GM21825 (cell line): ENCODE results near the gene NLRP1.

Experiments used
- ATAC-seq: cut with Tn5 transposase; IDR thresholded peaks from one replicate; pipeline ENCODE4 v1.9.1; 2021; ENCODE audit warnings: mild to moderate bottlenecking, moderate library complexity; ENCODE audit not compliant: unreplicated experiment

Gene NLRP1

GRCh38 chr17:5584383-5585286, at the start of gene NLRP1:
NLRP1 (minus strand) TSS chr17:5584509; CDS start chr17:5583957, 552 bp downstream.
- peak; percentile 76 for ATAC-seq

DNA sequence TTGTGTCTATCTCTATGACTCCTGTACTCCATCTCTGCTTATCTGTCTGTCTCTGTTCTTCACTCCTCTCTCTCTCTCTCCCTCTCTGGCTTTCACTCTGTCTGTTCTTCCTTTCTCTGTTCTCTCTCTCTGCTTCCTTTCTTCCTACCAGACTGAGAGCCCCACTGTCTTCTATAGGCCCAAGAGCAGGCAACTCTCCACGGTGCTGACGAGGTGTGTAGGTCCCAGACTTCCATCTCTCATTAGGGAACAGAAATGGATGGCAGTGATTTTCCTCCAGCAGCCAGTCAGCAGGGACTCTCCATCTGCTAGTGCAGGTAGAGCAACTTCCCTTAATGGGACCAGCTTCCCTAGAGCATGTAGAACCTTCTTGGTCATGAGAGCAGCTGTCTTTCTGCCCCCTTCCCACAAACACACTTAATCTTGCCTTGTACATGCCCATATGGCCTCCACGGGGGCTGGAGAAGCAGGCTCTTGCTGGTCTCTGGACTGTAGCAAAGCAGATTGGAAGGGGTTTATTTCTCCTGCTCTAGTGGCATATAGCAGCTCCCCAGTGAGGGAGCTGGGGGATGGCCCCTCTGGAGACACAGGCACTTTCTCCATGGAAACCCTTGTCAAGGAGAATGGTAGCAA, 47.8 kb upstream of the NLRP1 start:
- no peak for ATAC-seq

- no peak for ATAC-seq
Measured at GRCh38 chr17:5630434-5630833, 46.1 kb upstream of the NLRP1 start.

DNA sequence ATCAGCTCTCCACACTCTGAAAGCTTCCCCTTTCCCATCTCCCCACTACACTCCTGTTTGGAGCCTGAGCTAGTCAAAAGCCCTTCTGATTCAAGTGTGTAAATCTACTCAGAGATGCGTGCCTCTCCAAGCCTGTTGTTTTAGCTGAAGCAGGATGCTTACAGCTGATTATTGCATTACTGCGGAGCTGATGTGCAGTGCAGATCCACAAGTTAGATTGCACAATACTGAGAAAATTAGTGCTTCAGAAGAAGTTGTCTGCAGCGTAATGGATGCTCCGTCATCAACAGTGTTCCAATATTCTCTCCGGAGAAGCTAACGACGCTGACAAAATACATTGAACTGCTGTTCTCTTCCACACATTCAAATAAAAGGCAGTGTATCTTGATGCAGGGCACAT, 44.8 kb upstream of the NLRP1 start:
- ATAC-seq, result no peak

GRCh38 chr17:5628262-5628661, 44.0 kb upstream of the NLRP1 start:
- ATAC-seq, result no peak

DNA sequence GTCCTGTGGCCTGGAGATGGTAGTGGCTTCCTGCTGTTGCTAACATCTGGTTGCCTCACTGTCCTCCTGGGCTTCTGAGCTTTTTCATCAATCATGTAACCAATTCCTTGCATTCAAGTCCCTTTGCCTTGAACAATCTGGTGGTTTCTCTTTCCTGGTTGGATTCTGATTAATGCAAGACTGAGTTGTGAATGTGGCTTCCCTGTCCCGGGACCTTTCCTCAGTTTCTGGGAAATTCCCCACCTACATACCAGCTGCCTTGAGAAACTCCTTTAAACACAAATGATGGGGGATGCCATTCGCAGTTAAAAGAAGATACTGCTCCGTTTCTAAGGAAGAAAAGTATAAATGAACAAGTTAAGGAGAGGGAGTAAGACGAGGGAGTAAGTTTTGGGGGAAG, 39.9 kb upstream of the NLRP1 start:
- no peak for ATAC-seq

- ATAC-seq, result no peak
Measured at GRCh38 chr17:5621729-5622128, 37.4 kb upstream of the NLRP1 start.

- ATAC-seq, result no peak
Measured at GRCh38 chr17:5621026-5621425, 36.7 kb upstream of the NLRP1 start.

GRCh38 chr17:5619088-5619740, 34.9 kb upstream of the NLRP1 start:
- ATAC-seq, result no peak

DNA sequence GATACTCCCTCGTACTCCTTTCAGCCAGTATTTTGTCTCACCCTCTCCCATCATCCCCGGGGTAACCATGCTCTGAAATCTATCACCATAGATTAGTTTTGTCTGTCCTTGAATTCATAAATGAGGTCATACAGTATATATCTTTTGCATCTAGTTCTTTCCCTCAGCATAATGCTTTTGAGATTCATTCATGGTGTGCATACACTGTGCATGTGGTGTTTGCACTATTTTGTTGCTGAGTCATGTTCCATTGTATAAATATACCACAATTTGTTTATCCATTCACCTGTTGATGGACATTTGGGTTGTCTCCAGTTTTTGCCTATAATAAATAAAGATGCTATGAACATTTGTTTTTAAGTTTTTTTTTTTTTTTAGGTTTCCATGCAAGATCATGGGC, 34.2 kb upstream of the NLRP1 start:
- no peak for ATAC-seq

GRCh38 chr17:5615476-5615875, 31.2 kb upstream of the NLRP1 start:
- ATAC-seq, result no peak

GRCh38 chr17:5610956-5611355, 26.6 kb upstream of the NLRP1 start:
- ATAC-seq, result no peak

- no peak for ATAC-seq
Measured at GRCh38 chr17:5608399-5609112, 24.2 kb upstream of the NLRP1 start.

- no peak for ATAC-seq
Measured at GRCh38 chr17:5607946-5608345, 23.6 kb upstream of the NLRP1 start.

- ATAC-seq, result no peak
Measured at GRCh38 chr17:5605452-5605851, 21.1 kb upstream of the NLRP1 start.

GRCh38 chr17:5600041-5600440, 15.7 kb upstream of the NLRP1 start:
- no peak for ATAC-seq

DNA sequence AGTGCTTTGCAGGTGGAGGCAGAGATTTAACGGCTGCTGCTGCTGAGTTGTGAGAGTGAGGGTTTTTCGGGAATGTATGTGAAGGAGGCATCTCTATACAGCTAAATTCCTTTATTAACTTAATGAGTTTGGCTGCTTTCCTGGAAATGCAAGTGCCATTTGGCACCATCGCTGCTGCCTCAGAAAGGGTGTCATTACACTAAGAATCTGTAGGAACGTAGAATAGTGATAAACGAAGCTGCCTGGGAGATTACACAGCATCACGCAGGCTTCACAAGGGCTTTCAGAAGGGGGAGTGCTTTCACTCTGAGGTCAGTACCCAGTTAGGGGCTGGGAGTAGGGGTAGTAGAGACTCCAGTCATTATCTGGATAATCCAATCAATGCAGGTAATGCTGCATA, 14.1 kb upstream of the NLRP1 start:
- ATAC-seq, result no peak

- no peak for ATAC-seq
Measured at GRCh38 chr17:5596421-5596820, 12.1 kb upstream of the NLRP1 start.

DNA sequence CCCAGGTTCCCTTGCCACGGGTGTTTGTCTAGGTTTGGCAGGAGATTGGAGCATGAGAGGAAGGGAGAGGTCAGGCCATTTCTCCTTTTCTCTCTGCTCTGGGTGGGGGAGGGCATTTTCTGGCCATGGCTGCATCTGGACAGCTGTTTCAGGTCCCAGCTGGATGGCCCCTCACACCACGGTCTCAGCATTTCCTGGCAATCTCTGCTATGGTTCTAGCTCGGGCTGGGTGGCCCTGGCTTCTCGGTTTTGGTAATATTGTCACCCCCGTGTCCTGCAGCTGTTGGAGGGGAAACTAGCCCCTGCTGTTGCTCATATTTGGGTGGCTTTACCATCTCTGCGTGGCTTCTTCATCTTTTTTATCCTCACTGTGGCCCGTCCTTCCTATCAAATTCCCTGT, 11.5 kb upstream of the NLRP1 start:
- no peak for ATAC-seq

GRCh38 chr17:5592382-5592781, 8.1 kb upstream of the NLRP1 start:
- ATAC-seq, result no peak

DNA sequence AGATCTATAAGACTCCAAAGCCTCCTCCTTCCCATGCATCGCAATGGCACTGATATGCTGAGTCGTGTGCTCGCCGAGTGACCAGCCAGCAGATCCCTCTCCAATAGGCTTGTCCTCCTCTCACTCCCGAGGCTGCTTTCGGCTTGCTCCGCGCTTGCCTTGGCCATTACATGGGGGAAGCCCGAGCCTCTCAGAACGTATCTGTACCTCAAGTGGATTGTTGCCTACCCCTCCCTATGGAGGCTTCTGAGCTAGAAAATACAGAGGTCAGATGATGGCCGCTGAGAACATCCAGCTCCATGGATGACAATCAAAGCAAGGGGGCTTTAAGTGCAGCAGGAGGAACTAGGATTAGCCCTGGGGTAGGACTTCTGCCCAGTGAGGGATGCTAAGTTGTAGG, 7.7 kb upstream of the NLRP1 start:
- ATAC-seq, result no peak
